Amygdala (tissue), 56 donors: Measurements from ENCODE around the gene AQP9.
A peak's percentile ranks its signal among the peaks of the same experiment; 100 is the strongest.

ENCODE experiments used
- DNase-seq, 56 donors: peaks; one replicate each; lab custom pipeline; 2025; lab: John Stamatoyannopoulos, UW

Gene AQP9

DNA sequence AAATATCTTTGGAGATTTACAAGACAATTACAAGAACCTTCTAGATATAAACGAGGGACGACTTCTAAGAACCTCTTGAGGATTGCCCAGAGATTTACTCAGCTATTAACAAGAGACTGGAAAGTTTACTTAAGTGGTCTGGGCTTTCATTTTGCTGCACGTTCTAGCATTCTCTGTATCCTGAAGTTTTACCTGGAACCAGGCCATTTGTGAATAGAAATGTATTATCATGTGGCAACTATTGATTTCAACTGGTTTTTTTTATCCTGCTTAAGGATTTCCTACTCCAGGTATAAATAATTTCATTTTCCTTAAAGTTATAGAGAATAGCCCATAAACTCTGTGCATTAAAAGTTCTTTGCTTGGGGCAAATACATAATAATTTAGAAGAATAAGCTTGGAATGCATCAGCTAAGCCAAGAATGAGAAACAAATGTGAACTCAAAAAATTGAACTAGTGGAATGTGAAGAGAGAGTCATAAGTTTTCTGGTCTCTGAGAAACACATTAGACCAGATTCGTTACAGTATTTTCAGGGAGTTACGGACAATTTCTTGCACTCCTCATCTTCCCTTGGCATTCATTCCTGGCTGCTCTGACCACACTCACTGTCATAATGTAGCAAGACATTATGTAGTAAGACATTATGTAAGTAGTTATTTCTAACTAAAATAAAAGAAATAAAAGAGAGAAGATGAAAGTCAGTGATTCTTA is 1.3 kb downstream of the AQP9 start:
- no peak for DNase-seq

DNA sequence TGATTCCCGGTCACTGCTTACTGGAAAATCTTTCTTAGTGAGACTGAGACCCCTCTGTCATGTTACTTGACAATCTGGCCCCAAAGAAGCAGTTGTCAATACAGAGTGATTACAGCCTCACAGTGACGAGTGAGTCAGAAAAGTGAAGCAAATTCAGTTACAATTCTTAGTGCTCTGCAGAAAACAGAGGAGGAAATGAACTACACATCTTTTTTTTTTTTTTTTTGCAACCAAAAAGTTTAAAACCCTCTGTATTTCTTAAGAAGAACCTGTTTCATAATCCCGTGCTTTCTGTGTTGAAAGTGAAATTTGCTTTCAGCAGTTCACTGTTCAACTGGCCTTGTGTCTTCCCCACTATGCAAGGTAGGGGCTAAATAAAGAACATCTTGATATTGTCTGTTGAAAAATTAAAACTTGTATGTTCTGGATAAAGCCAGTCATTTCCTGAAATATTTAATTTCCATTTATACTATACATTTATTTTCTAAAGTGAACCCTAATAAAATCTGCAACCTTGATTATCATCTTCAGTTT is 1.9 kb downstream of the AQP9 start:
- DNase-seq: no peak

DNA sequence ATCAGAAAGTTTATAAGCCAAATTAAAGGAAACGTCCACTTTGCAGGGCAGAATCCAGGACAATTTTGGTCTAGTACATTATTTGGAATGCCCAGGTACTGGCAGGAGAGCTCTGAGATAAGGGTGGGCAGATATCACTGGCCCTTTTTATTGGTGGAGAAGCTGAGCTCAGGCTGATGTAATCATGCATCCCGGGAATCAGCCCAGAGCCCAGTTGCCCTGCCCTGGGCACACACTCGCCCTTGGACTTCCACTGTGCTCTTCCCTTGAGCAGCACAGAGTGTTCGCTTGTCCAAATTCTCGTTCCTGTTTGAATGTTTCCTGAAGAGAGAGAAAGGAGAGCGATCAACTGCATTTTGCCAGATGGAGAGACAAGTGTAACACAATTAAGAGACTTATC is 3.7 kb downstream of the AQP9 start:
- DNase-seq: no peak

DNA sequence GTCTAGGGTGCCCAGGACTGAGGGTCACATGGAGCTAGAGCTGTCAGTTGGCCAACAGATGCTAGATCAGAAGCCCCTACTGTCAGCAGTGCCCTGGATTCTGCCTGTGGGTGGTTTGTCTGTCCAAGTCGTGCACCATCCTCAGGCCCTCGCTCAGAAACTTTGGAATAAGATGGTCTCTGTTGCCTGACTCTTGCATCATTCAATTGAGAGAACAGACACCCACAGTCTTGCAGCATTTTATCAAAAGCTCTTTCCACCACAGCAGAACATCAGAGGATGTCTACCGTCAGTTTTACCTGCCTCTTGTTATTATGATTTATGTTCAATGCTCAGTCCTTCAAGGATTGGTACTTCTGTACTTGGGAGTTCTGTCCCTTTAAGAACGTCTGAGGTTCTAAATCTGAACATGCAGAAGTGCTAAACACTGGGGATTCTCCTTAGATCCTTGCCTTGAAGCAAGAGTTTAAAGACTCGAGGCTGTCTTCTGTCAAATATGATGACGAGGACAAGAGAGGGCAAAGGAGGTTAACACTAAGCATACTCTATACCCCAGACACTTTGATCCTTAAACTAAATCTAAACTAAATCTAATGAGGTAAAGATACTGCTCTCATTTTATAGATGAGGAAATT is 4.8 kb downstream of the AQP9 start:
- DNase-seq: no peak

DNA sequence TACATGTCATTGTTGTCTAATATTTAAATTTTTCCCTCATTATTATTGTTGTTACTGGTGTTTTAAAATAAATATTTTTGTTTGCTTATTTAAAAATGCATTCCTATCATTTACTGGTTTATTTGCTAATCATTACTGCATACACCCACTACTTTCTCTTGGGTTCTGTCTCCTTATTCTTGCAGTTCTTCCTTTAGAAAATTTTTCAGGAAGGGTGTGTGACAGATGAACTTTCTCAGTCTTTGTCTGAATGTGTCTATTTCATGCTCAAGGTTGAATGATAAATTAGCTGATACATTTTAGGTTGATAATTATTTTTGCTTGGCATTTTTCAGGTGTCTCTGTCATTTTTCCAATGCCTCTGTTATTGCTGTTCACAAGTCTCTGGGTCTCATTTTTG is 7.4 kb downstream of the AQP9 start:
- no peak for DNase-seq

DNA sequence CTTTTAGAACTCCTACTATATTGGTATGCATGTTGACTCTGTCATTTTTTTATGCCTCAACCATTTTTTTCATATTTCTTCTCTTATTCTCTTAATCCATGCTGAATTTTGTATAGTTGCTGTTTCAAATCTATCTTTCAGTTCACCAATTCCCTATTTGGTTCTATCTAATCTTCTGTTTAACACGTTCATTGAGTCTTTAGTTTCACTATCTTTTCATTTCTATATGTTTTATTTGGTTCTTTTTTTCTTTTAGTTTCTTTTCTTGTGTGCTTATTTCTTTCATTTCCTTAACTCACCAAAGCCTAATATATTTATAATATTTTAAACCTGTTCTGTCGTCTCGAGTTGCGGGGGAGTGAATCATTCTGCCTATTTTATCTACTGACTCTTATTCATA is 8.0 kb downstream of the AQP9 start:
- DNase-seq: no peak

DNA sequence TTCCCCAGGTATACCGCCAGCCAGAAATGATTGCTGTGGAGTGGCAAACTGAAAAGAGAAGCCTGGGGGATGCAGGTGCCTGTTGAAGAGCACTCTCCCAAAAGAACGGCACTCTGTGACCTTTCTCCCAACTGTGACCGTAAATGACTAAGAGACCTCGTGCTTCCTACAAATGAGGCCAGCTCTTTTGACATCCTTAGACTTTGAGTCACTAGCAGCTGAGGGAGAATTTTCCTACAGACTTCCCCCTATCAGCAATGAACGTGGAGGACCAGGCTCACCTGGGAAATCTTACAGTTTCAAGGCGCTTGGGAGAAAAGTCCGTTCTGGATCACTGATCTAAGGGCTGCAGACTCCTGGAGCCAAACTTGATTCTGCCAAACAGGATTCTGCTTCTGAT is 8.6 kb downstream of the AQP9 start:
- peak in 1 of 56 donors; percentile 1 for DNase-seq

DNA sequence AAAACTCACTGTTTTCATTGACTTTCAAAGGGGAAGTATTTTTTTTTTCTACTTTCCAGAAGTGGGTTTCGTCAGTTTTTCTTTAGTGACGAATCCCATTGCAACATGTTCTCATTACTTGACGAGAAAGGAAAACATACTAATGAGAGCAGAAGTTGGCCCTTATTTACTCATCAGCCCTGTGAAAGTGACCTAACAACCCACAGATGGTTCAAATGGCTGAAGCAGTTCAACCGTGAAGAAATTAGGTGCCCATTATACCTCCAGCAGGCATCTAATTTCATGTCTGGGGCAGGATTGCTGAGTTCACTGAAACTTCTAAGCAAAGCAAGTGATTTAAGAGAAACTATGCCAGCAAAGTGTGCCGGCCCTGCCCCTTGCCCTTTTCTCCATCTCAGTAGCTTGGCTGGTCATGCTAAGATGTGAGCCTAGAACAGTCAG is 9.0 kb downstream of the AQP9 start:
- DNase-seq: no peak

DNA sequence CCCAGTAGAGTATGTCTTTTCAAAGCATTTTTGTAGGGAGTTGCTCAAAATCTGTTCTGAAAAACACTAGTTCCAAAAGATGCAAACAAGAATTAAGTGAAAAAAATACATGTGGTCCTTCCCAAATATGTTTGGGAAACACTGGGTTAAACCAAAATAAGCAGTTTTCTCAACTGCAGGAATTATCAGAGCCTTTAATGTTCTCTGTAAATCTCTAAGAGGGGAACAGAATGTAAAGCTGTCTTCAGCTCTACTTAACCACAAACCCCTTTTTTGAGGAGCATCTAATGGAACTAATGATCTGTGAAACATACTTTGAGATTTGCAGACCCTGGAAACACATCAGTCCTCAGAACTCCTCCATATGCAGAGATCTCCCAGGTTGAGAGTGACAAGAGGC is 9.9 kb downstream of the AQP9 start:
- DNase-seq: no peak

DNA sequence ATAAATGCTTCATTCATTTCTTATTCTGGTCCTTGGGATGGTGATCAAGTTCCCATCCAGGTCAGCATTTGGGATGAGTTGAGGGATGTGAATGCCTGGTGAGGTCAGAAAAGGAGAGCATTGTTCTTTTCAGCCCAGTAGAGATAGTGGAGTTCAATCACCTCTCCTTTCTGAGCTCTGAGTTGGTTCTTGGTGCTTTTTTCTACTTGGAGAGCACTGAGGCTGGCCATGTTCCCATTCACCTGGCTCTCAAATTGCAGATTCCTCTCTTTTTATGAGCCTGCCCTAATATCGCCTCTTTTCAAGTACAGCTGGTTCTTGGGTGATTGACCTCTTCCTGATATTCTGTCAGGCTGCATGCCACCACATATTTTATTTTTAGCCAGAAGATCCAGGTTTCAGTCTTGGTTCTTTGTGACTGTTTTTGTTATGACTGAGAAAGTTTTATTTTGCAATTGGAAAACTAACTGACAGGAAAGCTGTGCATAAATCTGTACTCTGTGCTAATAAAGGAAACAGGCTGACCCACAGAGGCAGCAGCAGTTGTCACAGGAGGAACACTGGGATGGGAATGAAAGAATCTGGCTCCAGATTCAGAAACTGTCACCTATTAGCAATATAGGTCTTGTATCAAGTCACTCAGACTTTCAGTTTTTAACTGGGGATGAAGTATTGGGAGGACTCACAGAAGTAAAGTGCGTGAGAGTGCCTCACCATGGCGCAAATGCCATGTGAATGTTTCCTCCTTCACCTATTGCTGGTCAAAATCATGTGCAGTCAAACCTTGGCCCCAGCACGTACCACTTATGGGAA is 10.7 kb downstream of the AQP9 start:
- DNase-seq: no peak

DNA sequence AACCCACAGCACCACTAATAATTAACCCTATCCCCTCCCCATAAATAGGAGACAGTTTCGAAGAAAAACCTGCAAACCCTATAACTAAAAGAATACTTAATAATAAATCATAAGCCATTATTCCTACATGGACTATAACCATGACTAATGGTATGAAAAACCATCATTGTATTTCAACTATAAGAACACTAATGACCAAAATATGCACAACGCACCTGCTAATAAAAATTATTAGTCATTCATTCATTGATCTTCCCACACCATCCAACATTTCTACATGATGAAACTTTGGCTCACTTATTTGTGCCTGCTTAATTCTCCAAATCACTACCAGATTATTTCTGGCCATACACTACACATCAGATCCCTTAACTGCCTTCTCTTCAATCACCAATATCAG is 16.6 kb downstream of the AQP9 start:
- DNase-seq: no peak

DNA sequence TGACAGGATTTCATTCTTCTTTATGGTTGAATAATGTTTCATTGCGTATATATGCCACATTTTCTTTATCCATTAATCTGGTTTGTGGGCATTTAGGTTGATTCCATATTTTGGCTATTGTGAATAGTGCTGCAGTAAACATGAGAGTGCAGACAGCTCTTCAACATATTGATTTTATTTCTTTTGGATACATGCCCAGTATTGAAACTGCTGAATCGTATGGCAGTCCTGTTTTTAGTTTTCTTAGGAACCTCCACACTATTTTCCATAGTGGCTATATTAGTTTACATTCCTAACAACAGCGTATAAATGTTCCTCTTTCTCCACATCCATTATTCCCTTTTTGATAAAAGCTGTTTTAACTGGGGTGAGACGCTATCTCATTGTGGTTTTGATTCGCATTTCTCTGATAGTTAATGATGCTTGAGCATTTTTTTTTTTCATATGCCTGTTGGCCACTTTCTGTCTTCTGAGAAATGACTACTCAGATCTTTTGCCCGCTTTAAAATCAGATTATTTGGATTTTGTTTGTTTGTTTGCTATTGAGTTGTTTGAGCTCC is 21.7 kb downstream of the AQP9 start:
- no peak for DNase-seq

DNA sequence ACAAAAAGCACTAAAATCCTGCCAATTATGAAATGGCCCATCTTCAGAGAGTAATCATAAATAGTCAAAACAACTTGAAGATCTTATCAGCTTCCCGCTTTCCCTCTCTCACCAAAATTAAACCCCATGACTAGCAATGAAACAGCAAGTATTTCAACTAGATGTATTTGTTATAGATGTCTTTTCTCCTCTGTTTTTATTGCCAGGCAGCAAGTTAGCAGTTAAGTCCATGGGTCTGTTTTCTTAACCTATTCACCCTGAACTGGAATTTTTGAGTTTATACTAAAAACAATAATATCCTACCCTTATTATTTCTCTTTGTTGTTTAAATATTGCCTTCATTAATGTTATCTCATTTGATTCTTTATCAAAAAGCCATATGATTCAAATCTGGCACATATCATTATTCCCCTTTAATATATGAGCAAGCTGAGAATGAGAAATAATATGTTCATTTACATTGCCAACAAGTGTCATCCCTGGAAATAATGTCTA is 23.3 kb downstream of the AQP9 start:
- no peak for DNase-seq

DNA sequence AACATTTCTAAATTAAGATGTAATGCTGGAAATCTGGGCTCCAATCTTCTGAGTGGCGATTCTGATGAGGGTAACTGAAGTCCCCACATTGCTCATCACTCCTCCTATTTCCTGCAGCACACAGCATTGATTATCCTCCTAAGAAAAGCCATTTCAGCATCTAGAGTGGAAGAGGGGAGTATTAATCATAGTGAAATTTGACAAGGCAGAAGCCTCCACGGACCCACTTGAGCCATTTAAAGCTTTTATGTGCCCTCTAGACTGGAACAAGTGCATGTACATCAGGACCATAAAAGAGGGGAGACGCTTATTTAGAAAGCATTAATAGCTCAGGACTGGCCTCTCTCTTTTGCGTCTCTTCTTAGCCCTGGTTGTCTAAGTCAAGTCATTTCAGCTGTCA is 25.8 kb downstream of the AQP9 start:
- no peak for DNase-seq

DNA sequence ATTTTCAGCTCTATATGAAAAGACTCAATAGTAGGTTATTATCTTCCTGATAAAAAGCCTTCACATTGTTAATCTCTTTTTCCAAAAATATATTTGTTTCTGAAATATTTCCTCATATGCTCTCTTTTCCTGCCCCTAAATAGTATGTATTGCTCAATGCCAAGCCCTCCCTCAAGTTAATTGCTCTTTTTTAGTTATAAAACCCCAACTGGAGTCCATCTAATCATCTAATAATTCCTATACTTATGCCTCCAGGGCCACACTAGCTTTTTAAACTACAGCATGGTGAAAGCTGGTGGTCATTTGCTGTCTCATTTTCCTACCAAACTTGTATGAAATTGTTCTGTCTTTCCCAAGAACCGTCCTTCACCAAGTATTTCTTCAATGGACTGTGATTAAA is 26.7 kb downstream of the AQP9 start:
- no peak for DNase-seq

DNA sequence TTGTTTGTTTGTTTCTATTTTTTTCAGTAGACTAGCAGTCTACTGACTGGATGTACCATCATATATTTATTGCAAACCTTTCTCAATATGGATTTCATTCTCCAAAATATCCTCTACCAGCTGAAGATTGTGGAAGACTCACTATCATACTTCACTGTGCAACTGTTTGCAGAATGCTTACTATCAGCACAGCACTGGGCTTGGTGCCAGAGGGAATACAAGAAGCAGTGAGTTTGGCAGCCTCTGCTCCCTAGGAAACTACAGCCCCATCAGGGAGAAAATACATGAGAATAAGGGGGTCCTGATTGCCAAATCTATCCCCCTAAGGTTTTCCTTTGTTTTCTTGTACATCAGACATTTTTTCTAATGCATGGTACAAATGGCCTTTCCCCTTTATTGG is 27.5 kb downstream of the AQP9 start:
- peak in 16 of 56 donors; percentile 0 to 60 (median 10) for DNase-seq

DNA sequence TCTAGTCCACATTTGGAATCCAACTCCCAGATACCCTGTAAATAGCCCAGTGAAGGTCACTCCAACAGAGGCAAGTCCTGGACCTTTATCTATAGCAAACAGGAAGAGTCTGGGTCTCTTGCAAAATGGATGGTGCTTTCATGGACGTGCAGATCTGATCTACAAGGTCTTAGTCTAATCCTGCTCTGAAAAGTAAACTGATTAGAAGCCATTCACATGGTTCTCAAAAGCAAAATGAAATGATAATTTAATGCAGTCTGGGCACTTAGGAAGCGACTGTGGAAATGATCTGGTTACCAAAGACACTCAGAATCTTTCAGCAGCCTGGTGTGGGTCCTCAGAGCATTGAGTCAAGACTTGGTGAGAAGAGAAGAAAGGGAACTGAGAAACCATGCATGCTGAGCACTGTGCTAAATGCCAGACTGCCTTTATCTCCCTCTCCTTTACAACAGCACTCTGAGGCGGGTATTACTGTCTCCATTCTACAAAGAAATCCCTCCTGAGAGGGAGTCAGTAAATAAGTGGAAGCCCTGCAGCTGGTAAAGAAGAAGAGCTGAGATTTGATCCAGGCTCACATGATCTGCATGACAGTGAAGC is 29.0 kb downstream of the AQP9 start:
- no peak for DNase-seq

DNA sequence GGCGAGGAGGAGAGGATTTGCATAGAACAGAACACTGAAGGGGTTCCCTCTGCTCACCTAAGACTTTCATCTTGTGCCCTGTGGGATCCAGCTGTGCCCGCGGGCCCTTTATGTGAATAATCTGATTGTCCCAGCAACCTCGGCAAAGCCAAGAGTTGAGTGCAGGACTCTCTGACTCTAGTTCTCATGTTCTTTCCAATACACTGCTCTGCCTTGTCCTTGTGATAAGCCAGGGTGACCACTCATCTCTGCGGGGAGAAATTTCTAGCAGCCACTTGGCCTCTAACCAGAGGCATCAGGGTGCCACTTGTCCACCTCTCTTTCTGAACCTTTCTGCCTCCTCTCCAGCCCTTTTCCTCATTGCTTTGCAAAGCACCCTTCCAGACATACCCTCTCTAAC is 31.8 kb downstream of the AQP9 start:
- DNase-seq: no peak

DNA sequence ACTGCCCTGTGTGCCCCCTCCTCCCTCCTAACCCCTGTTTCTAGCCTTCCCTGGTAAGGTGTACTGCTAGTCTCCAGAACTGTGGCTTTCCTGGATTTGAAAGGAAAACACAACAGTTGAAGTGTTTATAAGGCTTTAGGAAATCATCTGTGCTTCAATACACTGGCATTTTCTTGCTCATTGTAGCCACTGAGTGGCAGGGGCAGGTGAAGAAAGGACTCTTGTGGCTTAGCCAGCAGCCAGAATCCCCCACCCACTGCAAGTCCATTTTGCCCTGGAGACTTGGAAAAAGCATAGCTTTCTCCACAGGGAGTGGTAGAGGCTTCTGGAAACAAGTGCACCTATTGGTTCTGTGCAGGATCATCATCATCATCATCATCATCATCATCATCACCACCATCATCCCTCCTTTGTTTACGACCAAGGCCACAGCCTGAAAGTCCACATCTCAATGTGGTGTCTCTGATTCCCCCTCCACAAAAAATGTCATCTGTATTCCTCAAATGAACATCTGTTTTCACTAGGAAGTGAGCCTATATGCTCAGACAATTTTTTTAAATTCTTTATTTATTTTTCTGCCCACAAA is 33.4 kb downstream of the AQP9 start:
- DNase-seq: no peak

DNA sequence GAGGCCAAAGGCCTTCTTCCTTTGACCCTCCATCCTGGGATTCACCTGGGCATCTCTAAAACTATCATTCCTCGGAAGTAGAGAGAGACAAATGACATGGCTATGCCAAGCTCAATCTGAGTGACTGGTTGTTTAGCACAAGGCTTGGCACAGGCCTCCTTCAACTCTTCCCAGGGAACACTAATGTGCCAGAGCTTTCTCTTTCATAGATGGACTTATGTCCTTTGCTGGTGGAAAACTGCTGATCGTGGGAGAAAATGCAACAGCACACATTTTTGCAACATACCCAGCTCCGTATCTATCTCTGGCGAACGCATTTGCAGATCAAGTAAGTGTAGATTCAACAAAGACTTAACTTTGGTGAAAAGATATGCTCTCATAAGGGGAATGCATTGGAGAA is 36.5 kb downstream of the AQP9 start:
- DNase-seq: no peak
